Measurements from ENCODE around the gene TCERG1L.

DNA sequence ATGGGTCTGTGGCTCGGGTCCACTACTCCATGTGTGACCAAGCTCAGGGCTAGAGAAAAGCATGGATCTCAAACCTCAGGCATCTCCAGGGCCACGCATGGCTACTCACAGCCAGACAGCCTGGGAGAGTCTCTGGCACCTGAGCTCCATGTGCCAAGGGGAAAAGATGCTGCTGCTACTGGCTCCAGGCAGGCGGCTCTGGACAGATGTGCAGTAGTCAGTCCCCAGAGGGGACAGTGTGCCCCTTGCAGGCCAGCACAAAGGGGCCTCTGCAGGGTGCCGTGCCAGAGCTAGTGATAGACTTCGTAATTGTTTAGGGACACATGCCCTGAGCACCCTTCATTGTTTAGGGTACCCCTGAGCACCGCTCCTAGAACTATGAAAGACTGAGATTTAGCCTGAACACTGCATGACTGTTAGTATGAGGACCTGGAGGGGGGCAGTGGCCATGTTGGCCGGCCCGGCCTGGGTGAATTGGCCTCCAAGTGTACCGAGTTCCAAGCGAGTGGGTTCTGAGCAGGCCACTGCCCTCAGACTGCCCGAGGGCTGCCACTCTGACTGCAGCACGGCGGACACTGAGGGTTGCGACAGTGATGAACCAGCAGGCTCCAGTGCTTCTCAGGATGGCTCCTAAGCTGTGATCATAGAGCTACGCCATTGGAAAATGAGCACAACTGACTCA lies 80.7 kb downstream of the TCERG1L start:
- no peak for TF ChIP-seq TAF1 (IDR thresholded peaks at IDR 0.05; ENCODE audit: borderline replicate concordance, low read depth, low read length)
- no peak for TF ChIP-seq POLR2AphosphoS5 (IDR thresholded peaks at IDR 0.05; ENCODE audit: low read depth, low read length)
- no peak for TF ChIP-seq POLR2A (IDR thresholded peaks at IDR 0.05; ENCODE audit: low read depth, low read length)
